GM19328 (cell line): Measurements from ENCODE around the gene STAT4.

Source experiments
- ATAC-seq: cut with Tn5 transposase; IDR thresholded peaks from one replicate; pipeline ENCODE4 v1.9.1; 2021; ENCODE audit warnings: mild to moderate bottlenecking, moderate library complexity; ENCODE audit not compliant: unreplicated experiment

STAT4 gene

GRCh38 chr2:191148281-191148680 is 2.5 kb downstream of the STAT4 start:
- ATAC-seq, result no peak

- ATAC-seq, result no peak
These were observed 4.9 kb downstream of the STAT4 start for GRCh38 chr2:191145769-191146471.

DNA sequence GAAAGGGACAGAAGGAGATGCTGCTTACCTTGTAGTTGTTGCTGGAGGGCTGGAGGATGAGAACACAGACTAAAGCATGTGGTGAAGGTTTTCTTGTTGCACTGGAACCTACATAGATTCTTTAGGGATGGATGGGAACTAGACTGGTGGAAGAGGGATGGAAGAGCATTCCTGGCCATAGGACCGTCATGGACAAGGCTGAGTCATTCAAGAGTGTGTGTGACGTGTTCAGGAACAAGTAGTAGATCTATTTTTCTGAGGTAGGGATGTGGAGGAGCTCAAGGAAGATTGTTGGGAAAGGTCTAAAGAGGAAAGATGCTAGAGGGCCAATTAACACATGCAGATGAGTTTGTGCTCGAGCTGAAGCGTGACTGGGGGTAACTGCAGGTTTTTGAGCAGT is 6.6 kb downstream of the STAT4 start:
- no peak for ATAC-seq

DNA sequence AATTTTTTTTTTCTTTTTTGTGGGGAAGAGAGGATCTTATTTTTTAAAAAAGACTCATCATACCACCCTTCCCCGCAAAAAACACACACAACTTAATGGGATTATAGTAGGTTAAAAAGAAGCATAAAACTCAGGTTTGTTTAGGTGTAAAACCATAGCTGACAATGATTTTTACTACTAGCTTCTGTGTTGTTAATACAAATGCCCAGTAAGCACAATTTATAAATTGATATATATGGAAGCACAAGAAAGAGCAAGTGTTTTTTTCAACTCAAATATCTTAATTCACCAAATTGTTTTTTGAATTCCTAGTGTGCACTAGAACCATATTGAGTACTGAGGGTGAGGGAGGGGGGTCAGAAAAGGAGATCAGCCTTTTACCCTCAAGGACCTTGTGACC is 7.0 kb downstream of the STAT4 start:
- ATAC-seq, result no peak

DNA sequence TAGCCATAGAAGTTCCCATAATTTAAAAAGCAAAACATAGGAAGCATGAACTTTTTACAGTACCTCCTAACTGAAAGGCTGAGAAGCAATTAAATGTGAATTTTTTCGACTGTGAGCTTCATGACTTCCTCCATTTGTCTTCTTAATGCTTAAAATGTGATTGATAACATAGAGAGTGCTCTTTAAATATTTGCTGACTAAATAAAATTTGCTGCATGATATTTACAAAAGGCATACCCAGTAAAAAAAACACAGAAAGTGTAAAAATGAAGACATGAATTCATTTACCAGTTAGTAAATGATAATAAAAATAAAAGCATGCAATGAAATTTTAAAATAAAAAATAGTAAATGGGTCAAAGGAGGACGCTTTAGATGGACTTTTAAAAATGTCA is 21.9 kb downstream of the STAT4 start:
- no peak for ATAC-seq

DNA sequence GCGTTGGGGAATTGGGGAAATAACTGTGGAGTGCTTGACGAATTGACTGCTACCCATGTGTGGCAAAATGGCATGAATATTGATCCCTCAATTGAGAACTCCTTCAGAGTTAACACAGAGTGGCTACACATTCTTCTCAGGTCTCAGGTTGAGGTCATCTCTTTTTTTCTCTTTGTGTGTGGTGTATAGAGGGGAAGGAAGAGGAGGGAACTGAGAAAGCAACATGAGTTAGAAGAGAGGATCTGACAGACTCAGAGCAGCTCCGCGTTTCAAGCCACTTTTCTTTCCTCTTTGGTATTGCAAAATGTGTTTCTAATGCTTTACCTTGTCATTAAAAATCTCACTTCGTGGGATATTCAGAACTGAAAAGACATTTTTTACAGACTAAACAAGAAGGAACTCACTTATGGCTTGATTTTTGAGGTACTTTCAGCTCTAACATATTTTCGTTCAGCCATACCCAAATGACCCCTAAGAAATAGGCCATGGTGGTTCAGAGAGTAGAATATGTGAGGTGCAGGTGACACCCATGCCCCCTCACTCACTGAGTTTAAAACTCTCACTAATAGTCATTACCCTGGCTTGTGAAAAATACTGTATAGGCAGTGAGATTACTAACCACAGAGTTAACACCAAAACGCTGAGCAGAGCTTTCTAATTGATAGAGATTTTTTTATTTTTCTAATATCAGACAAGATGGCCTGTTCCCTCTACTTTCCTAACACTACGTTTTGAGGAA is 22.5 kb downstream of the STAT4 start:
- ATAC-seq, result no peak

- no peak for ATAC-seq
These were observed 23.6 kb downstream of the STAT4 start for GRCh38 chr2:191127235-191127634.

DNA sequence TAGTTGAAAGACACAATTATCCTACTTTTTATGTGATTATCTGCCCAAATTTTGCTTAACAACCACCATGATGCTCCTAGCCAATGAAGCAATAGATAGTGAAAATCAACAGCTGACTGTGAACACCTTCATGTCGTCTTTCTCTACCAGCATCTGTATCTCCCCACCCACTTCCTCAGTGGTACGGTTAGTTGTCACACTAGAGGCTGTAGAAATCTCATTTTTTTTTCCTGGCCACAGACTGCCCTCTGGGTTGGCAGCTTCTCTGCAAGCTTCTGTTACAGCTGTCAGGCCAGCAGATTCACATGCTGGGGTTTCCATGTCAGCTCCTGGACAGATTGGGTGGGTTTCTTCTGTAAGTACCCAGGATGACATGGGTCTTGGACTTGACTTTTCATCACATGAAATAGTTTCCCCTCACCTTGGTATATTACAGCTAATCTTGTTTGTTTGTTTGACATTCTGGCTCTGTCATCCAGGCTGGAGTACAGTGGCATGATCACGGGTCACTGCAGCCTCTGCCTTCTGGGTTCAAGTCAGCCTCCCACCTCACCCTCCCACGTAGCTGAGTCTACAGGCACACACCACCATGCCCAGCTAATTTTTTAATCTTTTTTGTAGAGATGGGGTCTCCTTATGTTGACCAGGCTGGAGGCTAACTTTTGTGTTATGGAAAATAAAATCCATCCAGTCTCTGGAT is 24.3 kb downstream of the STAT4 start:
- no peak for ATAC-seq

- ATAC-seq, result no peak
These were observed 25.1 kb downstream of the STAT4 start for GRCh38 chr2:191125646-191126045.

DNA sequence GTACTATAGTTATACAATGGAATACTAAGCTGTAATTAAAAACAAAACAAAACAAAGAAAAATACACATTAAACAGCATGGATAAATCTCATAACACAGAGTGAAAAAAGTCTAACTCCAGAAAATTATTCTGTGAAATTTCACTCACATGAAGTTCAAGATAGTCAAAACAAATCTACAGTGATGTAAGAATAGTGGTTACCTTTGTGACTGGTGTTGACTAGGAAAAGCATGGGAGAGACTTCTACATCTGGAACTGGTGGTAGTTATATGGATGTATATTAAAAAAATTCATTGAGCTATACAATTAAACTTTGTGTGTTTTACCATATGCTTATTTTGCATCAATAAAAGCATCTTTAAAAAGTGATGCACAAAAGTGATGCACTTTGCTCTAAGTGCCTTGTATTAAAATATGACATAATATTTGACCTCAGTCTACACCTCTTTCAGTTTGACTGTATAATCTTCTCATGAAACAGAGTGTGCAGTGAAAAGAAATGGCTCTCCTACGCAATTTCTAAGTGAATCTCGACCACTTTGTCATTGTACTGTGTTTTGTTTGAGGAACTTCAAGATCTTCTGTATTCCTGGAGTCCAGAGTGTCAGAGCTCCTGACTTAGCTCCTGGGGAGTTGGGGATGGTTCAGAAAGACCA is 28.0 kb downstream of the STAT4 start:
- no peak for ATAC-seq

DNA sequence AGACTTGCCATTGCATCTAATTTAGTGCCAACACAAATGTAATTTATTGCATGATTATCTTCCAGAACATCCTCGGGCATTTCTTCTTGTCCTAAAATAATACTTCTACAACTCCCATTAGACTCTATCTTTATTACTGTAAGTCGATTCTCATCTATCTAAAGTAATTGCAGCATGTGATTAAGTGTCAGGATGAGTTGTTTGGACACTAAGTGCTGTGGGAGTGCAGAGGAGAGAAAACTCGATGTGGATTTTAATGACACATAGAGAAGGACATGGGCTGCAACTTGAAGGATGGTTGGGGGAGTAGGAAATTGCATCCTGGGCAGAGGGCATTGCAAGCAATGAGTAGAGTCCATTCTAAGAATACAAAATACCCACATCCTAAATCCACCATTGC is 33.5 kb downstream of the STAT4 start:
- ATAC-seq, result no peak

DNA sequence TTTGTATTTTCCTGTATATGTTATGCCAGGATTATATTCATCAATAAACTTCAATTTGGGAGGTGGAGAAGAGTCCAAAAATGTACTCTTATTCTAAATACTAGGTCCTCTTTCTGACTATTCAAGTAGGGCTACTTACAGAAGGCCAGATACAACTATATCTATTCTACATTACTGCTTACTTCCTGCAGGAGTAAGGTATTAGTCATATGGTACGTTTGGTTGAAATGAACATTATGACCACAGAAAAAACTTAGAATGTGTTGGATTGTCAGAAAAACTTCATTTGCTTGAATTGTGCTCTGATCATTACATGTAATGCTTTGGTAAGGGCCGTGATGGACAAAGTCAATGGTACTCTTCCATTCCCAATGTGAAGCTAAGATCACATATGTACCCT is 35.0 kb downstream of the STAT4 start:
- no peak for ATAC-seq

- ATAC-seq, result no peak
These were observed 35.4 kb downstream of the STAT4 start for GRCh38 chr2:191115391-191115790.

- peak; percentile 65 for ATAC-seq
These were observed 36.3 kb downstream of the STAT4 start for GRCh38 chr2:191114403-191114886.

- no peak for ATAC-seq
These were observed 37.0 kb downstream of the STAT4 start for GRCh38 chr2:191113761-191114160.

DNA sequence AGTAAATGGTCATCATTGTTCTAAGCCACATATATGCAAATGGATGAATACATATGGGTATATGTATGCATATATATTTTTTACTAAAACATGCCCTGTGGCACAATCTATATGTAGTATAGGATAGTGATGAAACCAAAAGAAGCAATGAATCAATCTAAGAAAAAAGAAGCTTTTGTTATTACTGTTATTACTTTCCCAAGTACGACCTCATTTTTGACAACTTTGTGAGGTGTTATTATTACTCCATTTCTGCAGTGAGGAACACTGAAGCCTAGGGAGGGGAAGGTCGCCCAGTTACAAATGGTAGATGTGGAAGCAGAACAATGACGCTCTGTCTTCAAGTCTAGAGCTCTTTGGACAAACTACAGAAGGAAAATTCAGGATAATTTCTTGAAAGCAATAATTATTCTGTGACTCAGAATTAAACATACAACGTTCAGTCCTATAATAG is 38.3 kb downstream of the STAT4 start:
- no peak for ATAC-seq

- ATAC-seq, result peak; percentile 34
These were observed 40.9 kb downstream of the STAT4 start for GRCh38 chr2:191109888-191110287.

- no peak for ATAC-seq
These were observed 42.5 kb downstream of the STAT4 start for GRCh38 chr2:191108331-191108730.

- ATAC-seq, result no peak
These were observed 45.7 kb downstream of the STAT4 start for GRCh38 chr2:191105082-191105481.

DNA sequence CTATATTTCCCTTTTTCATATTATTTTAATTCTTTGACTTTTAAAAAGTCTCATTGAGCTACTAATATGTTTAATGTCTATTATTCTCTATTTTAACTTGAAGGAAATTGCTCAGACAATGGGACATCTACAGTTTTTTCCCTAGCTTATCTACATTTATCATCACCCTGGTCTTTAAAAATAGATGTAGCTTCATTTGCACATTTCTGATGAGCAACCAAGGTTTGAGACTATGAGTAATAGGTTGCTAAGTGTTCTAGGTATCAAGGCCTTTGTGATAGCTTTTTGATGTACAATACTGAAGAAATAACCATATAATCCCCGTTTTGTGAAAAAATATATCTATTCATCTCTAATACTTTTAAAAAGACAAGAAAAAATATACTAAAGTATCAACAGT is 47.0 kb downstream of the STAT4 start:
- no peak for ATAC-seq

DNA sequence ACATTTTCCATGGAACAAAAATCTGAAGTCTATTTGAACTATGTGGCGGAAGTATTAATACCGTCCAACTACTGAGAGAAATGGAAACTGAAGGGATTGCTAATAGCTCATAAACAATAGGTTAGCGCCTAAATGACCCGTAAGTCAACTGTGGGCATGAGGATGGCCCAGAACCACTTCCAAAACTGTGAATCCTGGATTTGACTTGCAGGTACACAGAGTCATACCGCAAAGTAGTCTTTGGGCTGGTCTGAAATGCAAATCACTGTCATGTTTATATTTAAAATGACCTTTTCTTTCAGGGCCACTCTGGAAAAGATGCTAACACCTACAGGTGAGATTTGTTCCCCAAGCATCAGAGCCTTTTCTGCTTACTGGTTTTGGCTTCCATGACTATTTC is 50.6 kb downstream of the STAT4 start:
- ATAC-seq, result no peak
